Ecto neural progenitor cell (in vitro differentiated cells): ENCODE measurements around the gene SPATA31D4.

Source experiments
- DNase-seq: peaks from one replicate; pipeline ENCODE4 v3.0.0-alpha.2; 2018; ENCODE audit warnings: low spot score

The SPATA31D4 gene

GRCh38 chr9:81964218-81965171 lies 36.3 kb downstream of the SPATA31D4 start:
- no peak for DNase-seq

DNA sequence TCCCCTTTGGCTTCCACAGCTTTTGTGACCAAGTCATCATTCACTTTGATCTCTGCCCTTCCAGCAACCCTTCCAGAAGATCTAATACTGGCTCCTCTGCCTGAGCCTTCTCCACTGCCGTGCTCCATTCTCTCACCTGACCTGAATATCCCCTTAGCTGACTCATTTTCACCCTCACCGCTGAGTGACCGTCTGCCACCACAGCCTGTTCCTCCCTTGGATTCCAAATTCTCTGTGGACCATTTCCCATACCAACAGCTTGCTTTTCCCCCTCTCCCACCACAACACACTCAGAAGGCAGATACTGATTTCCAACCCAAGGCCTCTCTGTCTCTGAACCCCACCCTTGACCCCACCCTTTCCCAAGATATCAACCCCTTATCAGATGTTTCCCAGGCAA lies 39.8 kb downstream of the SPATA31D4 start:
- no peak for DNase-seq

DNA sequence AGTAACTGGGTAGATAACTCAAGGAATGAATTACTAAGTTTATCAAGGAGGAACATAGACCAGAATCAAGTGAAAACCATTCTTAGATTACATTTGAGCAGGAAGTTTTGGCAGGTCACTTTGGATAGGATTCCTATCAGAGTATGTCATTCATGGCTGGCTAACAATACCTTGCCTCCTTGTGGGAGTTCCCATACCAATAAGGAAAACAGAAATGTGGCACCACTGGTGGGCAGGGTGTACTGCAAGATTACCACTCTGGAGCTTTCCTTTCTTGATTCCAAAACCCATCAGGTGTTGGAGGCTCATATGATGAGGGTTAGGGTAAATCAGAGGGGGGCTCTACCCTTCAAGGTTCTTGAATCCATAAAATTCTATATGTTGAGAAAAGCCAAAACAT lies 41.7 kb downstream of the SPATA31D4 start:
- no peak for DNase-seq

- DNase-seq = no peak
These were observed 43.5 kb downstream of the SPATA31D4 start for GRCh38 chr9:81971727-81972126.

DNA sequence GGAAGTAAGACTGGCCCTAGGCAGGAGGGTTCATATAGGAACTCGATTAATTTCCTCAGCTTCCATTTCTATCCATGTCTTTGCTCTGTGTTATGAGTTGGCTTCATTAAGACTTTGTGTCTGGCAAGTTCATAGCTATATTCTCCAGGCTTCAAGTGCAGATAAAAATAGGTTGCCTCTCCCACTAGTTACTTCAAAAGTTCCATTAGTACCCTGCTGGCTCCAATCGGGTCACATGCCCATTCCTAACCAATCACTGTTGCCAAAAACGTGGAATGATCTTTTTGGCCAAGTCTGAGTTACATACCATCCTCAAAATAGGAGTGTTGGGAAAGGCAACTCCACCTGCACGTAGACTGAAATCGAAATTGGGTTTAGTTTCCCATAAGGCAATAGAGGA lies 46.5 kb downstream of the SPATA31D4 start:
- DNase-seq = no peak

GRCh38 chr9:81976351-81976750 lies 48.1 kb downstream of the SPATA31D4 start:
- no peak for DNase-seq

DNA sequence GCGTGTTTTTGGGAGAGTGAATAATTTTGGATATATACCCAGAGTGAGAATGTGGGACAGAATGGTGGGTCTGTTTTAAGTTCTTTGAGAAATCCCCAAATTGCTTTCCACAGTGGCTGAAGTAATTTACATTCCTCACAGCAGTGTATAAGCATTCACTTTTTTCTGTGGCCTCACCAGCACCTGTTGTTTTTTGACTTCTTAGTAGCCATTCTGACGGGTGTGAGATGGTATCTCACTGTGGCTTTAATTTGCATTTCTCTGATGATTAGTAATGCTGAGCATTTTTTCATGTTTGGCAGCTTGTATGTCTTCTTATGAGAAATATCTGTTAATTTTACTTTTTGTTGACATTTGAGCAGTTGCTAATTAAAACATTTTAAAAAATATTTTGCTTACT lies 51.0 kb downstream of the SPATA31D4 start:
- DNase-seq = no peak

GRCh38 chr9:81980568-81980967 lies 52.3 kb downstream of the SPATA31D4 start:
- no peak for DNase-seq

GRCh38 chr9:81981883-81982282 lies 53.7 kb downstream of the SPATA31D4 start:
- no peak for DNase-seq
